GM12878 (cell line): ENCODE measurements around the gene PIWIL4.
A peak's percentile ranks its signal among the peaks of the same experiment; 100 is the strongest.

Experiments used
- CREB1 ChIP-seq: IDR thresholded peaks from 2 replicates; pipeline ENCODE4 v1.6.1; 2012; ENCODE audit warnings: low read depth, mild to moderate bottlenecking, inconsistent platforms
- EP300 ChIP-seq, 2 experiments: fragments of 150-350 bp in 1 of 2; IDR thresholded peaks; 2 replicates each; pipeline ENCODE4 v1.6.1; 2011 to 2012; ENCODE audit warnings: low read depth in 2 of 2, low read length in 2 of 2, borderline replicate concordance in 1 of 2, improper control_type of control experiment in 1 of 2, inconsistent platforms in 1 of 2; ENCODE audit not compliant: control insufficient read depth in 1 of 2
- GABPA ChIP-seq: IDR thresholded peaks from 2 replicates; pipeline ENCODE4 v1.6.1; 2014; ENCODE audit warnings: antibody characterized with exemption, low read depth, mild to moderate bottlenecking, inconsistent platforms
- JUNB ChIP-seq: IDR thresholded peaks from 2 replicates; pipeline ENCODE4 v1.6.1; 2016; ENCODE audit warnings: antibody characterized with exemption, mild to moderate bottlenecking
- YY1 ChIP-seq: IDR thresholded peaks from 2 replicates; pipeline ENCODE4 v1.6.1; 2011; ENCODE audit warnings: low read depth, mild to moderate bottlenecking, low read length
- TF ChIP-seq, protein P1 (sequence below), 3 experiments: IDR thresholded peaks in 2 of 3; conservative IDR thresholded peaks in 1 of 3; 2 replicates each; pipeline ENCODE4 v1.5.1; 2011; ENCODE audit warnings: low read depth in 3 of 3, low read length in 3 of 3, mild to moderate bottlenecking in 3 of 3, control low read depth in 2 of 3, moderate library complexity in 2 of 3, inconsistent platforms in 1 of 3, mixed read lengths in 1 of 3; ENCODE audit not compliant: control insufficient read depth in 2 of 3, insufficient read depth in 1 of 3; ENCODE audit errors: extremely low read depth in 1 of 3
- TF ChIP-seq, protein P2 (sequence below): IDR thresholded peaks from 2 replicates; pipeline ENCODE4 v1.6.1; 2011; ENCODE audit warnings: borderline replicate concordance, low read depth, mild to moderate bottlenecking, moderate library complexity, low read length; ENCODE audit not compliant: insufficient read depth, poor library complexity, severe bottlenecking
- TF ChIP-seq, protein P3 (sequence below): IDR thresholded peaks from 2 replicates; pipeline ENCODE4 v1.6.1; 2011; ENCODE audit warnings: mild to moderate bottlenecking, low read depth, low read length, moderate library complexity; ENCODE audit not compliant: insufficient replicate concordance
- TF ChIP-seq, protein P4 (sequence below): IDR thresholded peaks from 2 replicates; pipeline ENCODE4 v1.6.1; 2012; ENCODE audit warnings: low read depth, low read length, improper control_type of control experiment

DNA sequence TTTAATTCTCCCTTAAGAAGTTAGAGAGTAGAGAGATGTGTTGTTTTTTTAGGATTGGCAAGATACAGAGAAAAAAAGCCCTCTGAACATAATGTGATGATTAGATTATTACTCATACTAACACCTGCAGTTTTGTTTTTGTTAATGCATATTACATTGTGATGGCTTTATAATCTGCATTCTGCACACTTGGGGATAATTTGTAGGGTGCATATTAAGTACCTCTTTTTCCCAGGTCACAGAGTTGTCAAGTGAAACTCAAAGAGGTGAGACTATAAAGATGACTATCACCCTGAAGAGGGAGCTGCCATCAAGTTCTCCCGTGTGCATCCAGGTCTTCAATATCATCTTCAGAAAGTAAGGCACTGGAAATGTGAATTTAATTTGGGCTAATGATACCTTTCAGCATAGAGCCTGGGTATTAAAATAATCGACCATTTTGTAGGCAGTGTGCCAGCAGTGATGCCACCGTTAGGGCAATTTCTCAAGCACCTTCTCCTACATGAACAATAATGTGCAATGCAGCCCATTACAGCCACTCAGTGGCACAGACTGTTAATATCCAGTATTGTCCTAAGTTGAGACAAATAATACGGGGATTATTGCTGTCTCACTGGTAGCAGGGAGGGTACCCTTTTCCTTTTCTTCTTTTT lies 16.2 kb downstream of the PIWIL4 start:
- TF ChIP-seq EP300 (IDR thresholded peaks at IDR 0.05; ENCODE audit: borderline replicate concordance in 1 of 2, control insufficient read depth in 1 of 2, low read depth in 2 of 2, low read length in 2 of 2), result 0 out of 4 replicates have a peak, but pooled peaks of 1 of the 2 experiments have one; percentile 43
- TF ChIP-seq, protein P1, sequence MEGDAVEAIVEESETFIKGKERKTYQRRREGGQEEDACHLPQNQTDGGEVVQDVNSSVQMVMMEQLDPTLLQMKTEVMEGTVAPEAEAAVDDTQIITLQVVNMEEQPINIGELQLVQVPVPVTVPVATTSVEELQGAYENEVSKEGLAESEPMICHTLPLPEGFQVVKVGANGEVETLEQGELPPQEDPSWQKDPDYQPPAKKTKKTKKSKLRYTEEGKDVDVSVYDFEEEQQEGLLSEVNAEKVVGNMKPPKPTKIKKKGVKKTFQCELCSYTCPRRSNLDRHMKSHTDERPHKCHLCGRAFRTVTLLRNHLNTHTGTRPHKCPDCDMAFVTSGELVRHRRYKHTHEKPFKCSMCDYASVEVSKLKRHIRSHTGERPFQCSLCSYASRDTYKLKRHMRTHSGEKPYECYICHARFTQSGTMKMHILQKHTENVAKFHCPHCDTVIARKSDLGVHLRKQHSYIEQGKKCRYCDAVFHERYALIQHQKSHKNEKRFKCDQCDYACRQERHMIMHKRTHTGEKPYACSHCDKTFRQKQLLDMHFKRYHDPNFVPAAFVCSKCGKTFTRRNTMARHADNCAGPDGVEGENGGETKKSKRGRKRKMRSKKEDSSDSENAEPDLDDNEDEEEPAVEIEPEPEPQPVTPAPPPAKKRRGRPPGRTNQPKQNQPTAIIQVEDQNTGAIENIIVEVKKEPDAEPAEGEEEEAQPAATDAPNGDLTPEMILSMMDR (IDR thresholded peaks at IDR 0.05 in 2 of 3, conservative IDR thresholded peaks at IDR 0.05 in 1 of 3; ENCODE audit: control insufficient read depth in 2 of 3, extremely low read depth in 1 of 3, insufficient read depth in 1 of 3, low read depth in 3 of 3, low read length in 3 of 3), result no peak
- TF ChIP-seq, protein P2, sequence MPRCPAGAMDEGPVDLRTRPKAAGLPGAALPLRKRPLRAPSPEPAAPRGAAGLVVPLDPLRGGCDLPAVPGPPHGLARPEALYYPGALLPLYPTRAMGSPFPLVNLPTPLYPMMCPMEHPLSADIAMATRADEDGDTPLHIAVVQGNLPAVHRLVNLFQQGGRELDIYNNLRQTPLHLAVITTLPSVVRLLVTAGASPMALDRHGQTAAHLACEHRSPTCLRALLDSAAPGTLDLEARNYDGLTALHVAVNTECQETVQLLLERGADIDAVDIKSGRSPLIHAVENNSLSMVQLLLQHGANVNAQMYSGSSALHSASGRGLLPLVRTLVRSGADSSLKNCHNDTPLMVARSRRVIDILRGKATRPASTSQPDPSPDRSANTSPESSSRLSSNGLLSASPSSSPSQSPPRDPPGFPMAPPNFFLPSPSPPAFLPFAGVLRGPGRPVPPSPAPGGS, result no peak
- TF ChIP-seq, protein P3, sequence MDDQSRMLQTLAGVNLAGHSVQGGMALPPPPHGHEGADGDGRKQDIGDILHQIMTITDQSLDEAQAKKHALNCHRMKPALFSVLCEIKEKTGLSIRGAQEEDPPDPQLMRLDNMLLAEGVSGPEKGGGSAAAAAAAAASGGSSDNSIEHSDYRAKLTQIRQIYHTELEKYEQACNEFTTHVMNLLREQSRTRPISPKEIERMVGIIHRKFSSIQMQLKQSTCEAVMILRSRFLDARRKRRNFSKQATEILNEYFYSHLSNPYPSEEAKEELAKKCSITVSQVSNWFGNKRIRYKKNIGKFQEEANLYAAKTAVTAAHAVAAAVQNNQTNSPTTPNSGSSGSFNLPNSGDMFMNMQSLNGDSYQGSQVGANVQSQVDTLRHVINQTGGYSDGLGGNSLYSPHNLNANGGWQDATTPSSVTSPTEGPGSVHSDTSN, result no peak
- TF ChIP-seq YY1, result no peak
- no peak for TF ChIP-seq JUNB
- TF ChIP-seq CREB1, result no peak
- TF ChIP-seq, protein P4, sequence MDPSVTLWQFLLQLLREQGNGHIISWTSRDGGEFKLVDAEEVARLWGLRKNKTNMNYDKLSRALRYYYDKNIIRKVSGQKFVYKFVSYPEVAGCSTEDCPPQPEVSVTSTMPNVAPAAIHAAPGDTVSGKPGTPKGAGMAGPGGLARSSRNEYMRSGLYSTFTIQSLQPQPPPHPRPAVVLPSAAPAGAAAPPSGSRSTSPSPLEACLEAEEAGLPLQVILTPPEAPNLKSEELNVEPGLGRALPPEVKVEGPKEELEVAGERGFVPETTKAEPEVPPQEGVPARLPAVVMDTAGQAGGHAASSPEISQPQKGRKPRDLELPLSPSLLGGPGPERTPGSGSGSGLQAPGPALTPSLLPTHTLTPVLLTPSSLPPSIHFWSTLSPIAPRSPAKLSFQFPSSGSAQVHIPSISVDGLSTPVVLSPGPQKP, result no peak
- no peak for TF ChIP-seq GABPA
